ENCODE measurements around the gene RNF13. TPM values are rescaled to one million over a fixed set of nuclear protein-coding genes. Genes with fewer than 3 reads are reported as not detected.

The RNF13 gene
- total RNA-seq, 1 experiment from 2014 or later = 36.5 TPM

DNA sequence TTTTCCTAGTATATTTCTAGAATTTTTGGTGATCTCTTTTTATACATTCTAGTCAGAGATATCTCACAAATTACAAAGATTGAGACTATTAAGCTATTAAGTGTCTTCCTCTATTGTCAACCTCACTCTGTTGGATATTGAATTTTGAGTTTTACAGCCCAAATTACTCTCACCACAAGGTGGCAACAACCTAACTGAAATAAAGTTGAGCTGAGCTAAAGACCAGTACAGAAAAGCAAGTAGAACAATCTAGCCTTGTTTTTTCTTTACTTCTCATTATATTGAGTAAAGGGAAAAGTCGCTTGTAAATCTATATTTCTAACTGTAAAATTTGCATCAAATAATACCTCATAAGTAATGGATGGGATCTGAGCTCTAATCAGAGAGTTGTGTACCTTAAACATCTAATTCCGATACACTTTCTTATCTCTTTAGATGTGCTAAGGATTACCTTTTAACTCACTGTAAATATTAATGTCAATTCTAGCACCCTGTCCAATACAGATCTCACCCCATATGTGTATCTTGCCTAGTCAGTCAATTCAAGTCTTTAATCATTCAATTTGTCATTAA, 47.2 kb upstream of the RNF13 start:
- no peak overlapping the region for H3K27ac Mint-ChIP-seq (ENCODE audit: low read depth, unreplicated experiment)
- TF ChIP-seq, protein P1, sequence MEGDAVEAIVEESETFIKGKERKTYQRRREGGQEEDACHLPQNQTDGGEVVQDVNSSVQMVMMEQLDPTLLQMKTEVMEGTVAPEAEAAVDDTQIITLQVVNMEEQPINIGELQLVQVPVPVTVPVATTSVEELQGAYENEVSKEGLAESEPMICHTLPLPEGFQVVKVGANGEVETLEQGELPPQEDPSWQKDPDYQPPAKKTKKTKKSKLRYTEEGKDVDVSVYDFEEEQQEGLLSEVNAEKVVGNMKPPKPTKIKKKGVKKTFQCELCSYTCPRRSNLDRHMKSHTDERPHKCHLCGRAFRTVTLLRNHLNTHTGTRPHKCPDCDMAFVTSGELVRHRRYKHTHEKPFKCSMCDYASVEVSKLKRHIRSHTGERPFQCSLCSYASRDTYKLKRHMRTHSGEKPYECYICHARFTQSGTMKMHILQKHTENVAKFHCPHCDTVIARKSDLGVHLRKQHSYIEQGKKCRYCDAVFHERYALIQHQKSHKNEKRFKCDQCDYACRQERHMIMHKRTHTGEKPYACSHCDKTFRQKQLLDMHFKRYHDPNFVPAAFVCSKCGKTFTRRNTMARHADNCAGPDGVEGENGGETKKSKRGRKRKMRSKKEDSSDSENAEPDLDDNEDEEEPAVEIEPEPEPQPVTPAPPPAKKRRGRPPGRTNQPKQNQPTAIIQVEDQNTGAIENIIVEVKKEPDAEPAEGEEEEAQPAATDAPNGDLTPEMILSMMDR (IDR thresholded peaks at IDR 0.05; ENCODE audit: unreplicated experiment) = peak; percentile 49
- no peaks in the 10 kb centered on the region for H3K36me3 Mint-ChIP-seq (ENCODE audit: insufficient read depth, unreplicated experiment)
- no peaks in the 10 kb centered on the region for H3K9me3 Mint-ChIP-seq (ENCODE audit: unreplicated experiment)
- no peaks in the 10 kb centered on the region for H3K27me3 Mint-ChIP-seq (ENCODE audit: insufficient read depth, unreplicated experiment)
- ChIA-PET POLR2A (interaction anchor here (0.7 to 5.5 kb wide), 5 partner anchors 14 to 48 kb away, joined by 3 to 30 read pairs (median 5); partner anchors contain the start of genes COMMD2 and RNF13), CTCF (interaction anchor here (0.6 to 14.9 kb wide), 33 partner anchors 10 to 418 kb away, joined by 3 to 307 read pairs (median 3); partner anchors contain the start of genes ANKUB1 and COMMD2)
- H3K4me1 Mint-ChIP-seq (ENCODE audit: insufficient read depth, unreplicated experiment) = no peaks in the 10 kb centered on the region
- peak; percentile 34 for DNase-seq (ENCODE audit: unreplicated experiment)
- intact Hi-C loops (cut with micrococcal nuclease) = loop anchor here (1.0 to 10.0 kb wide), 4 partner anchors 42 to 456 kb away; no protein-coding TSS in a partner anchor
- BruUV-seq (replicated peaks) = no TSS peak
- no peak overlapping the region for H3K4me3 Mint-ChIP-seq (ENCODE audit: unreplicated experiment)

DNA sequence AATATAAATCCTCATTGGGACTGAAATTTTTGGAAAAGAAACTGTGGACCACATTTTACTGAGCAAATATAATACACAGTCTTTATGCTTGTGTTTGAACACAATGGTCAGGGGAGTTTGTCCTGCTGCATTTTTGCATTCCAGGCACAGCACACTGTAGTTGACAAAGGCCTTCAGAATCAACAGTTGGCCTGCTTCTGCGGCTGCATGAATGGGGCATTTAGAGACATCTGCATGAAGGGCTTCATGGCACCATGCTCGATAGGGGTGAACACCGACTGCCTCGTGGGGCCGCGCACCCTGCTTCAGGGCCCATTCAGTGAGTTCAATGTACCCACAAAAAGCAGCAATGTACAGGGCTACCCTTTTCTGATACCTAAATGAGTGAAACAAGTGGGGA, 45.3 kb upstream of the RNF13 start:
- H3K9me3 Mint-ChIP-seq (ENCODE audit: unreplicated experiment) = no peaks in the 10 kb centered on the region
- BruUV-seq (replicated peaks) = no TSS peak
- TF ChIP-seq, protein P1 (IDR thresholded peaks at IDR 0.05; ENCODE audit: unreplicated experiment) = no peak
- DNase-seq (ENCODE audit: unreplicated experiment) = no peak
- H3K27me3 Mint-ChIP-seq (ENCODE audit: insufficient read depth, unreplicated experiment) = no peaks in the 10 kb centered on the region
- ChIA-PET CTCF (interaction anchor here (0.6 to 14.9 kb wide), 14 partner anchors 8 to 423 kb away, joined by 3 to 307 read pairs (median 6); partner anchors contain the start of gene COMMD2), POLR2A (interaction anchor here (4.2 to 5.5 kb wide), 2 partner anchors 16 to 41 kb away, joined by 28 to 30 read pairs; partner anchors contain the start of gene COMMD2)
- H3K4me1 Mint-ChIP-seq (ENCODE audit: insufficient read depth, unreplicated experiment) = no peaks in the 10 kb centered on the region
- H3K36me3 Mint-ChIP-seq (ENCODE audit: insufficient read depth, unreplicated experiment) = no peaks in the 10 kb centered on the region
- H3K4me3 Mint-ChIP-seq (ENCODE audit: unreplicated experiment) = no peak overlapping the region
- no peak overlapping the region for H3K27ac Mint-ChIP-seq (ENCODE audit: low read depth, unreplicated experiment)
- intact Hi-C loops (cut with micrococcal nuclease) = loop anchor here (5.0 to 10.0 kb wide), 3 partner anchors 137 to 455 kb away; no protein-coding TSS in a partner anchor

DNA sequence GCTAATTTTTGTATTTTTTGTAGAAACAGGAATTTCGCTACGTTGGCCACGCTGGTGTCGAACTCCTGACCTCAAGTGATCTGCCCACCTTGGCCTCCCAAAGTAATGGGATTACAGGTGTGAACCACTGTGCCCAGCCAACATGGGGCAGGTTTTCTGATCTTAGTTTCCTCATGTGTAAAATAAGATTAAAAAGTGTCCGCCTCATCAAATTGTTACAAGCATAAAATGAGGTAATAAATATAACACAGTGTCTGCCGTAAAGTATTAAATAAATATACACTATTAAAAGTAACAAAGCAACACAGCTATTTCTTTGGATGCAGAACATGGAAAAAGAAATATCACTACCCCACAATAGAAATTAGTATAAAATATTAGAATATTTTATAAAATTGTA, 44.3 kb upstream of the RNF13 start:
- Mint-ChIP-seq H3K36me3 (ENCODE audit: insufficient read depth, unreplicated experiment) (no peaks in the 10 kb centered on the region), H3K9me3 (ENCODE audit: unreplicated experiment) (no peaks in the 10 kb centered on the region), H3K27ac (ENCODE audit: low read depth, unreplicated experiment) (no peak overlapping the region), H3K4me1 (ENCODE audit: insufficient read depth, unreplicated experiment) (no peaks in the 10 kb centered on the region), H3K27me3 (ENCODE audit: insufficient read depth, unreplicated experiment) (no peaks in the 10 kb centered on the region), H3K4me3 (ENCODE audit: unreplicated experiment) (no peak overlapping the region)
- CTCF ChIA-PET = interaction anchor here (1.0 to 14.9 kb wide), 7 partner anchors 7 to 255 kb away, joined by 3 to 307 read pairs (median 29); partner anchors contain the start of gene COMMD2
- POLR2A ChIA-PET = interaction anchor here (4.2 to 5.5 kb wide), 2 partner anchors 17 to 40 kb away, joined by 28 to 30 read pairs; partner anchors contain the start of gene COMMD2
- TF ChIP-seq, protein P1 (IDR thresholded peaks at IDR 0.05; ENCODE audit: unreplicated experiment) = no peak
- no TSS peak for BruUV-seq (replicated peaks)
- DNase-seq (ENCODE audit: unreplicated experiment) = no peak
- intact Hi-C loops (cut with micrococcal nuclease) = loop anchor here (5.0 to 10.0 kb wide), 3 partner anchors 136 to 454 kb away; no protein-coding TSS in a partner anchor

DNA sequence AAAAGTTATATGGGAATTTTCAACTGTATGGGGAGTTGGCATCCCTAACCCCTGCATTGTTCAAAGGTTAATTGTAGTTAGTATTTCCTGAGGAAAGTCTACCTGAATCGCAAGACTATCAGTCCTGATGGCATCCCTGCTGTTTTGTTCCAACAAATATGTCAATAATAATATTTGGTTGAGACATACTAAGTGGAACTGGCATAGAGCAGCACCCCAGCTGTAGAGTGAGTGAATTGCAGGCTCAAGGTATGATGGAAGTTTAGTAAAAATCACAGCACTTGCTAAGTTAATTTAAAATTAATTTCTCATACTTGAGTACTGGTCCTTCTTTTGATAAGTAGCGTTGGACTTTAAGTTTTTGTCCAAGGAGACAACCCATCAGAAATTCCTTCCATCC, 42.8 kb upstream of the RNF13 start:
- TF ChIP-seq, protein P1 (IDR thresholded peaks at IDR 0.05; ENCODE audit: unreplicated experiment) = no peak
- no peak for DNase-seq (ENCODE audit: unreplicated experiment)
- intact Hi-C loops (cut with micrococcal nuclease) = no loop called here
- BruUV-seq (replicated peaks) = no TSS peak
- no peaks in the 10 kb centered on the region for H3K27me3 Mint-ChIP-seq (ENCODE audit: insufficient read depth, unreplicated experiment)
- H3K36me3 Mint-ChIP-seq (ENCODE audit: insufficient read depth, unreplicated experiment) = no peaks in the 10 kb centered on the region
- H3K4me1 Mint-ChIP-seq (ENCODE audit: insufficient read depth, unreplicated experiment) = no peaks in the 10 kb centered on the region
- H3K27ac Mint-ChIP-seq (ENCODE audit: low read depth, unreplicated experiment) = no peak overlapping the region
- no peaks in the 10 kb centered on the region for H3K9me3 Mint-ChIP-seq (ENCODE audit: unreplicated experiment)
- ChIA-PET POLR2A (interaction anchor here (1.2 to 1.7 kb wide), 2 partner anchors 38 to 41 kb away, joined by 5 read pairs; no protein-coding TSS in a partner anchor), CTCF (interaction anchor here (0.5 to 14.9 kb wide), 17 partner anchors 8 to 279 kb away, joined by 3 to 307 read pairs (median 8); partner anchors contain the start of gene COMMD2)
- H3K4me3 Mint-ChIP-seq (ENCODE audit: unreplicated experiment) = no peak overlapping the region

Data from MCF 10A (cell line).